GM10248 (cell line): ENCODE measurements around the gene EPM2A.

Experiments used
- CTCF ChIA-PET: fragments of 300-600 bp; sonication (Branson Sonifier 250); formaldehyde crosslinking; extraction: SDS; loops from one replicate; lab custom pipeline; 2021; ENCODE audit warnings: antibody characterized with exemption; lab: Yijun Ruan, JAX
- POLR2A ChIA-PET: fragments of 350-650 bp; sonication (Branson Sonifier 250); formaldehyde crosslinking; extraction: SDS; loops from one replicate; lab custom pipeline; 2020; ENCODE audit warnings: antibody characterized with exemption; lab: Yijun Ruan, JAX
- DNase-seq: peaks from one replicate; pipeline ENCODE4 v3.0.0; 2012; ENCODE audit errors: extremely low spot score
- TF ChIP-seq, protein P1 (sequence below): IDR thresholded peaks from 2 replicates; pipeline ENCODE4 v1.5.1; 2012; ENCODE audit warnings: mild to moderate bottlenecking, low read depth; ENCODE audit errors: extremely low read depth, missing control alignments, control extremely low read depth

EPM2A gene

GRCh38 chr6:145734486-145735355 lies 599 bp downstream of the EPM2A start:
- TF ChIP-seq, protein P1, sequence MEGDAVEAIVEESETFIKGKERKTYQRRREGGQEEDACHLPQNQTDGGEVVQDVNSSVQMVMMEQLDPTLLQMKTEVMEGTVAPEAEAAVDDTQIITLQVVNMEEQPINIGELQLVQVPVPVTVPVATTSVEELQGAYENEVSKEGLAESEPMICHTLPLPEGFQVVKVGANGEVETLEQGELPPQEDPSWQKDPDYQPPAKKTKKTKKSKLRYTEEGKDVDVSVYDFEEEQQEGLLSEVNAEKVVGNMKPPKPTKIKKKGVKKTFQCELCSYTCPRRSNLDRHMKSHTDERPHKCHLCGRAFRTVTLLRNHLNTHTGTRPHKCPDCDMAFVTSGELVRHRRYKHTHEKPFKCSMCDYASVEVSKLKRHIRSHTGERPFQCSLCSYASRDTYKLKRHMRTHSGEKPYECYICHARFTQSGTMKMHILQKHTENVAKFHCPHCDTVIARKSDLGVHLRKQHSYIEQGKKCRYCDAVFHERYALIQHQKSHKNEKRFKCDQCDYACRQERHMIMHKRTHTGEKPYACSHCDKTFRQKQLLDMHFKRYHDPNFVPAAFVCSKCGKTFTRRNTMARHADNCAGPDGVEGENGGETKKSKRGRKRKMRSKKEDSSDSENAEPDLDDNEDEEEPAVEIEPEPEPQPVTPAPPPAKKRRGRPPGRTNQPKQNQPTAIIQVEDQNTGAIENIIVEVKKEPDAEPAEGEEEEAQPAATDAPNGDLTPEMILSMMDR: no peak
- DNase-seq: peak; percentile 80
- POLR2A ChIA-PET: interaction anchor here (0.6 to 1.4 kb wide), 6 partner anchors 11 to 106 kb away, joined by 3 to 4 read pairs (median 3); no protein-coding TSS in a partner anchor
- CTCF ChIA-PET: interaction anchor here (0.9 to 1.5 kb wide), 8 partner anchors 9 to 194 kb away, joined by 3 to 7 read pairs (median 3); no protein-coding TSS in a partner anchor

DNA sequence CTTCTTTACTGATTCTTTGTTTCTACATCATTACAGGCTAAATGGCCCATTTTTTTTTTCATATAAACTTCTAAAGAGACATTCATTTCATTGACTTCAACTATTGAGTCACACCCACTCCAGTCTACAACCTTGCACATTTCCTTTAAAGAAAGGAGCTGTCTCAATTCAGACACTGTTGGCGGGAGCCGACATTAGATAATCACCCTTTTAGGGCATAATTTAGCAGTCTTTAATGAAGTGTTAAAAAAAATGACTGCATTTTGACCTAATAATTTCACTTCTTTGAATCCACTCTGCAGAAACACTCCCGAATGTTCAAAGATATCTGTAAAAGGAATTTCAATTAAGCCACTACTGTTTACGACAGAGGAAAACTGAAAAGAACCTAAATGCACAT lies 1.5 kb downstream of the EPM2A start:
- POLR2A ChIA-PET: no interaction called here

GRCh38 chr6:145733207-145733606 lies 2.1 kb downstream of the EPM2A start:
- ChIA-PET CTCF (interaction anchor here (1.1 to 2.1 kb wide), 3 partner anchors 9 to 12 kb away, joined by 3 to 6 read pairs (median 3); no protein-coding TSS in a partner anchor), POLR2A (no interaction called here)
- DNase-seq: no peak
- TF ChIP-seq, protein P1: no peak

More for the DNA sequence above, 1.5 kb downstream of the EPM2A start:
- CTCF ChIA-PET: no interaction called here
- no peak for DNase-seq
- TF ChIP-seq, protein P1: no peak

GRCh38 chr6:145731447-145731846 lies 3.9 kb downstream of the EPM2A start:
- TF ChIP-seq, protein P1: no peak
- no peak for DNase-seq
- ChIA-PET POLR2A (no interaction called here), CTCF (interaction anchor here (1.5 to 2.1 kb wide), 2 partner anchors 10 to 233 kb away, joined by 3 to 6 read pairs; partner anchors contain the start of gene SHPRH)

DNA sequence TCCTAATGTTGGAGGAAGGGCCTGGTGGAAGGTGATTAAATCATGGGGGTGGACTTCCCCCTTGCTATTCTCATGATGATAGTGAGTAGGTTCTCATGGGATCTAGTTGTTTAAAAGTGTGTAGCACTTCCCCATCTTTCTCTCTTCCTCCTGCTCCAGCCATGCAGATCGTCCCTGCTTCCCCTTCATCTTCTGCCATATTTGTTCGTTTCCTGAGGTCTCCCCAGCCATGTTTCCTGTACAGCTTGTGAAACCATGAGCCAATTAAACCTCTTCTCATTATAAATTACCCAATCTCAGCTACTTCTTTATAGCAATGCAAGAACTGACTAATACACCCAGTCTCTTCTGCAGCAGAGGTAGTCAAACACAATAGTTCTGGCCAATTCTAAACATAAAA lies 5.4 kb downstream of the EPM2A start:
- DNase-seq: no peak
- TF ChIP-seq, protein P1: no peak
- ChIA-PET POLR2A (no interaction called here), CTCF (interaction anchor here (1.2 to 1.3 kb wide), 2 partner anchors 29 to 96 kb away, joined by 3 read pairs; no protein-coding TSS in a partner anchor)
